ENCODE data around the gene EFNA4. TPM values are rescaled to one million over a fixed set of nuclear protein-coding genes. Genes with fewer than 3 reads are reported as not detected.

The EFNA4 gene
- total RNA-seq, 1 experiment from 2014 or later, result 11.8 TPM

DNA sequence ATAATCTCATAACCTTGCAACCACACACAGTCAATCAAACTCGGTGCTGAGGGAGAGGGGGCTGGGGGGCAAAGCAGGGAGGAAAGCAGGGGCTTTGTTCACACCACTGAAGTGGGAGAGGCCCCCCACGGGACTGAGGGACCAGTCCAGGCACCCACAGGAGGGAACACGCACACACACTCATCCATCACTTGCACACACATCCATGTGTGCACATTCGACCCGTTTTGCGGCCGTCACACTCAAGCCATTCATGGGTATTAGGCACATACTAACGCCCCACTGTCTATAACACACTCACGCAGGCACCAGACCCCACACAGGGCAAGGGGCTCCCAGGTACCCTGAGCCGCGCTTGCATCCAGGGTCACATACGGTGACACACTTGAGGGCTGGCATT, 29.1 kb downstream of the EFNA4 start:
- no peaks in the 10 kb centered on the region for H3K79me1 ChIP-seq (ENCODE audit: insufficient read depth, low read depth, low read length, poor library complexity, severe bottlenecking)
- H3K56ac ChIP-seq (ENCODE audit: insufficient read length, low read depth, low read length), result no peak overlapping the region
- peaks cover 2% of the 10 kb centered on the region; the same call in 1 of the 2 replicates for H3K27me3 ChIP-seq (ENCODE audit: insufficient read depth, low read length)
- DNase-seq, result no peak
- H2AFZ ChIP-seq (ENCODE audit: low read length), result no peak overlapping the region
- no peak overlapping the region for H3K18ac ChIP-seq (ENCODE audit: insufficient read length, low read depth, low read length)
- H3K9ac ChIP-seq (ENCODE audit: extremely low read depth, insufficient read length, low read length), result no peak overlapping the region
- H2AK5ac ChIP-seq (ENCODE audit: insufficient read length, low read length), result no peak overlapping the region
- no peak overlapping the region for H3K4ac ChIP-seq (ENCODE audit: low read depth, low read length)
- H2BK12ac ChIP-seq (ENCODE audit: insufficient read length, low read depth, low read length), result no peak overlapping the region
- H2BK15ac ChIP-seq (ENCODE audit: low read depth, low read length), result no peak overlapping the region
- no peak overlapping the region for H3K27ac ChIP-seq (ENCODE audit: insufficient read length, low read depth, low read length)
- no peak overlapping the region for H3K4me2 ChIP-seq (ENCODE audit: insufficient read depth, insufficient read length, low read length)
- peaks cover 17 to 25% of the 10 kb centered on the region in 2 experiments for H3K4me1 Mint-ChIP-seq
- no peak overlapping the region for H2BK5ac ChIP-seq (ENCODE audit: insufficient read length, low read length)
- no peaks in the 10 kb centered on the region for H3K36me3 Mint-ChIP-seq (ENCODE audit: insufficient read depth in 1 of 3, low read depth in 3 of 3)
- H3K23ac ChIP-seq (ENCODE audit: insufficient read length, low read depth, low read length), result no peak overlapping the region
- no peaks in the 10 kb centered on the region for H3K4me1 ChIP-seq (ENCODE audit: insufficient read depth, low read length)
- TF ChIP-seq, protein P1, sequence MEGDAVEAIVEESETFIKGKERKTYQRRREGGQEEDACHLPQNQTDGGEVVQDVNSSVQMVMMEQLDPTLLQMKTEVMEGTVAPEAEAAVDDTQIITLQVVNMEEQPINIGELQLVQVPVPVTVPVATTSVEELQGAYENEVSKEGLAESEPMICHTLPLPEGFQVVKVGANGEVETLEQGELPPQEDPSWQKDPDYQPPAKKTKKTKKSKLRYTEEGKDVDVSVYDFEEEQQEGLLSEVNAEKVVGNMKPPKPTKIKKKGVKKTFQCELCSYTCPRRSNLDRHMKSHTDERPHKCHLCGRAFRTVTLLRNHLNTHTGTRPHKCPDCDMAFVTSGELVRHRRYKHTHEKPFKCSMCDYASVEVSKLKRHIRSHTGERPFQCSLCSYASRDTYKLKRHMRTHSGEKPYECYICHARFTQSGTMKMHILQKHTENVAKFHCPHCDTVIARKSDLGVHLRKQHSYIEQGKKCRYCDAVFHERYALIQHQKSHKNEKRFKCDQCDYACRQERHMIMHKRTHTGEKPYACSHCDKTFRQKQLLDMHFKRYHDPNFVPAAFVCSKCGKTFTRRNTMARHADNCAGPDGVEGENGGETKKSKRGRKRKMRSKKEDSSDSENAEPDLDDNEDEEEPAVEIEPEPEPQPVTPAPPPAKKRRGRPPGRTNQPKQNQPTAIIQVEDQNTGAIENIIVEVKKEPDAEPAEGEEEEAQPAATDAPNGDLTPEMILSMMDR (conservative IDR thresholded peaks at IDR 0.05), result no peak
- no peak overlapping the region for H4K5ac ChIP-seq (ENCODE audit: insufficient read length, low read depth, low read length)
- H3K4me3 Mint-ChIP-seq, result no peak overlapping the region
- no peak overlapping the region for H2BK120ac ChIP-seq (ENCODE audit: low read depth, low read length, poor library complexity, severe bottlenecking)
- H3K27ac Mint-ChIP-seq, result no peak overlapping the region
- no peak overlapping the region for H3T11ph ChIP-seq (ENCODE audit: low read length)
- H4K8ac ChIP-seq (replicated peaks; ENCODE audit: insufficient read length, low read depth, low read length), result no peak overlapping the region
- no peak overlapping the region for H2BK20ac ChIP-seq (ENCODE audit: low read depth, low read length, poor library complexity, severe bottlenecking)
- H3K79me2 ChIP-seq (ENCODE audit: insufficient read depth, low read length), result no peaks in the 10 kb centered on the region
- no peaks in the 10 kb centered on the region for H3K9me3 ChIP-seq (ENCODE audit: control insufficient read depth, low read depth, low read length)
- no peak overlapping the region for H4K91ac ChIP-seq (ENCODE audit: insufficient read length, low read depth, low read length)
- H3K14ac ChIP-seq (ENCODE audit: insufficient read depth, low read length), result no peak overlapping the region
- H3K27me3 Mint-ChIP-seq (ENCODE audit: low read depth), result peaks cover 55% of the 10 kb centered on the region
- peaks cover 6% of the 10 kb centered on the region for H3K23me2 ChIP-seq (ENCODE audit: insufficient read length, low read depth, low read length, poor library complexity, severe bottlenecking)
- H3K9me3 Mint-ChIP-seq, result no peaks in the 10 kb centered on the region; a peak in 1 of 5 replicates
- H4K20me1 ChIP-seq (ENCODE audit: control insufficient read depth, insufficient read depth, insufficient read length), result no peaks in the 10 kb centered on the region
- no CpG with 5 or more reads among the region's 12 CpGs for WGBS (ENCODE audit: extremely low coverage, insufficient read length, low lambda C conversion rate)

All from H9 (cell line).